Measurements from ENCODE around the gene ESRRA.

The ESRRA gene

GRCh38 chr11:64305075-64305690 lies at the start of gene ESRRA:
TSS of gene ESRRA (plus strand) at chr11:64305524. CDS start at chr11:64307180, 1,656 bp downstream.
- peak; percentile 100 for DNase-seq

DNA sequence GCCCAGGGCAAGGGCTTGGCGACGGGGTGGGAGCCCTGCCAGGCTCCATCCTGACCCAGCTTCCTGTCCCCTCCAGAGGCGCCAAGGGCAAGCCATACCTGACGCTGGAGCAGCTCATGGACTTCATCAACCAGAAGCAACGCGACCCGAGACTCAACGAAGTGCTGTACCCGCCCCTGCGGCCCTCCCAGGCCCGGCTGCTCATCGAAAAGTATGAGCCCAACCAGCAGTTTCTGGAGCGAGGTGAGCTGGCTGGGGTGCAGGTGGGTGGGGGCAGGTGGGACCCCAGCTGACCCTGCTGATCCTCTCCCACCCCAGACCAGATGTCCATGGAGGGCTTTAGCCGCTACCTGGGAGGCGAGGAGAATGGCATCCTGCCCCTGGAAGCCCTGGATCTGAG lies 49.0 kb upstream of the ESRRA start:
- DNase-seq = no peak

- DNase-seq = no peak
Observed at GRCh38 chr11:64258356-64258755, 47.0 kb upstream of the ESRRA start.

GRCh38 chr11:64258946-64259532 lies 46.3 kb upstream of the ESRRA start:
- DNase-seq = no peak

DNA sequence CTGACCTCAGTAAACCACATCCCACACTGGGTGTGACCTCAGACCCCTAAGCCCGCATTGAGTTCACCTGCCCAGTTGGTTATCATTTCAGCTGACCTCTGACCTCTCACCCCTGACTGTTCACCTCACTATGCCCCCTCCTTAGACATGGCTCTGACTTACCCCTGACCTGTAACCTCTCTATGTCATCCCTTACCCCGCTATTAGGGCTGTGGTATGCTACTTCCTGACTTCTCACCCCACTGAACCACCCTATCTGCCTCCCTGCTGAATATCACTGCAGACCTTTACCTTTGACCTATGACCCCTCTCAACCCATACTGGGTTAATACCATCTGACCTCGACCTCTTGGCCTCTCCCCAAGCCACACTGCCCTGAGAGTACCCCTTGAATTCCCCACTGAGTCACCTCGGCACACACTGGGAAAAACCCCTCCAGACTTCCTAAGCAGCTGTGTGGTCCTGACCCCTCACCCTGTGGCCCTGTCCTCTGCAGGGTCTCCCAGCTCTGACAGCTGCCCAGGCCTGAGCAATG lies 45.7 kb upstream of the ESRRA start:
- DNase-seq = no peak

GRCh38 chr11:64260147-64260708 lies 45.1 kb upstream of the ESRRA start:
- DNase-seq = no peak

- DNase-seq = no peak
Observed at GRCh38 chr11:64261556-64262080, 43.7 kb upstream of the ESRRA start.

GRCh38 chr11:64262271-64263002 lies 42.9 kb upstream of the ESRRA start:
- DNase-seq = no peak

DNA sequence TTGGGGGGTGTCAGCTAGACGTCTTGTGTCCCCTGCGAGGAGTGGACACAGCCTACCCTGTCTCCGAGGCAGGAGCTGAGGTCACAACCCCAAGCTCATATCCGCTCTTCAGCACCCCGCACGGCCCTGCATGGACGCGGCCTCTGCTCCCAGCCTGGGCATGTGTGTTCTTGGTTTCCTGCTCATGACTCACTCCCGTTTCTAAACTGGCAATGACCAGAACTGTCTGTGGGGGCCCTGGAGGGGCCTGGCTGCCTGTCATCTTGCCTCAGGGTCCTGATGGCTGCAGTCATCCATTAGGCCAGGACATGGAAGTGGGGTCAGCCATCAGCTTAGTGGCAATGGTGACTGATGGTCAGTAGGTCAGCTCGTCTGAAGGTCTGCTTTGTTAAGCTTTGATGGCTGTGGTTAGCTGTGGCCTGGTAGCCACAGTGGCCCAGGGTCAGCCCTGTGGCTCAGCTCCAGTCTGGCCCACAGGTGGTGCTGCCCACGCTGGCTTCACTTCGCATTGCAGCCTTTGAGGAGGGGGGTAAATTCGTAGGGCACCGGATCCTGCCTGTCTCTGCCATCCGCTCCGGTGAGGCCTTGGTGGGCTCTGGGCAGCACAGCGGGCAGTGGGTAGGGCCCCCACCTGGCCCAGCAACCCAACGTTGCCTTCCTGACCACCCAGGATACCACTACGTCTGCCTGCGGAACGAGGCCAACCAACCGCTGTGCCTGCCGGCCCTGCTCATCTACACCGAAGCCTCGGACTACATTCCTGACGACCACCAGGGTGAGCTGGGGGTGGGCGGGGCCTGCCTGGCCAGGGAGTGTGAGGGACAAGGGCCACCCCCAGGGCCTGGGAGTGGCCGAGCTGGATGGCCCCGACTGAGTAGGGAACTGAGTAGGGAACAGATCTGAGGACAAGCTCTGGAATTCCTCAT lies 42.0 kb upstream of the ESRRA start:
- DNase-seq = no peak

DNA sequence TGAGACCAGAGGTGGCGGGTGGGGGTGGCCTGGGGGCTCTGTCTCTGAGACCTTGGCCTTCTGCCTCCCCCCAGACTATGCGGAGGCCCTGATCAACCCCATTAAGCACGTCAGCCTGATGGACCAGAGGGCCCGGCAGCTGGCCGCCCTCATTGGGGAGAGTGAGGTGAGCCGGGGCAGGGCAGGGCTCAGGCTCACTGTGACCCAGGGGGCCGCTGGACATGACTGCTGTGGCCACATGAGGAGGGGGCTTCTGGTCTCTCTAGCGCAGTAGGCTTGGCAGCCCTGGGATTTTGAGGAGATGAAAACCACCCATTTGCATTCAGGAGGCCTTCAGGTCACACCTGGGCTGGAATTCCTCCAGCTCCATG lies 41.4 kb upstream of the ESRRA start:
- no peak for DNase-seq

DNA sequence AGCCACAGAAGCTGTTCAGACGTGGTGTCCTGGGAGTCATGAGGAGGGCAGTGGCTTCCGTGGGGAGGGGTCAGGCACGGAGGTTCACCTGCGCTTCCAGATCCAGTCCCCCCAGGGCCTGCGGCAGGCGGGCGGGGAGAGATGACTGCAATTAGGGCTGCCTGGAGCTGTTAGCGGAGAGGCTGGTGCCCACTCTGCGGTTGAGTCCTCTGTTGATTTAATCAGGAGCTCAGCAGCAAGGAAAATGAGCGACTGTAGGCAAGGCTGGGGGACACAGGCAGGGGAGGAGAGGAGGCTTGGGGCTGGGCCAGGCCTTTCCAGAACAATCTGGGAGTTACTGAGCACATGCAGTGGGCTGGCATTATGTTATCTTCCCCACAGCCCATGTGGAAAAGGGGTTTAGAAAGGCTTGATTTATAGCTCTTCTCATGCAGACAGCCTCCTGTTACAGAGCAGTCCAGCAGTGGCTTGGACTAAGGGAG lies 40.9 kb upstream of the ESRRA start:
- DNase-seq = no peak

DNA sequence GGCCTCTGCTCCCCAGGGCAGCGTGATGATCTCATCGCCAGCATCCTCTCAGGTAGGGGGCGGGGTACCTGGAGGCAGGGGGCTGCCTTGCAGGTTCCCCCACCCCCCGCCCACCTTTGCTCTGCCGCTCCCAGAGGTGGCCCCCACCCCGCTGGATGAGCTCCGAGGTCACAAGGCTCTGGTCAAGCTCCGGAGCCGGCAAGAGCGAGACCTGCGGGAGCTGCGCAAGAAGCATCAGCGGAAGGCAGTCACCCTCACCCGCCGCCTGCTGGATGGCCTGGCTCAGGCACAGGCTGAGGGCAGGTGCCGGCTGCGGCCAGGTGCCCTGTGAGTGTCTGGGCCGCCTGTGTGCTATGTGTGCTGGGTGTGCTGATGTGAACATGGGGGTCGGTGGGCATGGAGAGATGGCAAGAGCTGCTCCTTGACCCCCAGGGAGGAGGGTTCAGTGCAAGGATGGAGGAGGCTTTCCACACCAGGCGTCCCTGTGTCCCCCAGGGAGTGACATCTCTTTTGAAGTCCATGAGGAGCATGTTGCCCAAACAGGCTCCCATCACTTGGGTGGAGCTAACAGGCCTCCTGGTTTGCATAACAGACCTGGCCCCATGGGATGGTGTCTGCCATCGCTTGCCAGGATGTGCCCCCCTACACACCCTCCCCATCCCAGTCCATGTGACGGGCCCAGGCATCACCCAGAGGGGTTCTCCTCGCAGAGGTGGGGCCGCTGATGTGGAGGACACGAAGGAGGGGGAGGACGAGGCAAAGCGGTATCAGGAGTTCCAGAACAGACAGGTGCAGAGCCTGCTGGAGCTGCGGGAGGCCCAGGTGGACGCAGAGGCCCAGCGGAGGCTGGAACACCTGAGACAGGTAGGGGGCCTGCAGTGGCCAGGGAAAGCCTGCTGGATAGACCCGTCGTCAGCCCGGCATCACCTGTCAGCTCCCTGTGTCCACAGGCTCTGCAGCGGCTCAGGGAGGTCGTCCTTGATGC lies 39.9 kb upstream of the ESRRA start:
- DNase-seq = no peak

DNA sequence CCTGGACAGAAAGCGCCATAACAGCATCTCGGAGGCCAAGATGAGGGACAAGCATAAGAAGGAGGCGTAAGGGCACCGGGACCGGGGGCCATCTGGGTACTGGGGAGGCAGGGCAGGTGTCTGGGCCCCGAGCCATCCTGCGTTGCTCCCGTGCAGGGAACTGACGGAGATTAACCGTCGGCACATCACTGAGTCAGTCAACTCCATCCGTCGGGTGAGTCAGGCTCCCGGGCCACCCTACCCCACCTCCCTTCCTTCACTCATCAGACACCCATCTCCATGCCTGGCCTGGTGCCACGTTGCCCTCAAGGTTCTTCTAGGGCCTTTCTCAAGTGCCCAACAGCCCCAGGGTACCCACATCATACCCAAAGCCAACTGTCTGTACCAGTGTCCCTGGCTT lies 39.0 kb upstream of the ESRRA start:
- DNase-seq = no peak

DNA sequence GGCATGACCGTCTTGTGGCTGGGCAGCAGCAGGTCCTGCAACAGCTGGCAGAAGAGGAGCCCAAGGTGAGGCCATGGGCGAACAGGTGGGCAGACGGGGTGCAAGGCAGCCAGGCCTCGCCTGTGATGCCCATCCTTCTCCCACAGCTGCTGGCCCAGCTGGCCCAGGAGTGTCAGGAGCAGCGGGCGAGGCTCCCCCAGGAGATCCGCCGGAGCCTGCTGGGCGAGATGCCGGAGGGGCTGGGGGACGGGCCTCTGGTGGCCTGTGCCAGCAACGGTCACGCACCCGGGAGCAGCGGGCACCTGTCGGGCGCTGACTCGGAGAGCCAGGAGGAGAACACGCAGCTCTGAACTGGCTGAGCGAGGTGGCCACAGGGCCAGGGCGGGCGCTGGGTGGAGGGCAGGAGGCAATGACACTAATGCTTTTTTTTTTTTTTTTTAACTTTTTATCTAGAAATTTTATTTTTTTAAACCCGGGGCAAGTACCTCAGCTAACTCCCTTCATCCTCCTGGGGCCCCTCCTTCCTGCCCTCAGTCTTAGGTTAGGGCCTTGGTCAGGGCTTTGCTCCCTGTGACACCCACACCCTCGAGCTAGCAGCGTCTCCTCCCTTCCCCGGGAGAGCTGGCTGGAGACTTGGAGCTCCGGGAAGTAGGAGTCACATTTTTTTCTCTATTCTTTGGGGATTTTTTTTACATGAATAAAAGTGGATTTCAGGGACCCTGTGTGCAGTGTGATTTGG lies 37.9 kb upstream of the ESRRA start:
- no peak for DNase-seq

- no peak for DNase-seq
Observed at GRCh38 chr11:64268025-64268892, 37.1 kb upstream of the ESRRA start.

- no peak for DNase-seq
Observed at GRCh38 chr11:64268893-64269539, 36.3 kb upstream of the ESRRA start.

GRCh38 chr11:64269540-64270220 lies 35.6 kb upstream of the ESRRA start:
- peak; percentile 96 for DNase-seq

Data from activated CD4-positive, alpha-beta T cell treated with anti-CD3 and anti-CD28 coated beads, Interleukin-2, amount 50 U/mL, for 1 hour (primary cell).